GM18858 (cell line): ENCODE data around the gene CDC42EP2.
A peak's percentile ranks its signal among the peaks of the same experiment; 100 is the strongest.

Source experiments
- ATAC-seq: cut with Tn5 transposase; IDR thresholded peaks from one replicate; pipeline ENCODE4 v1.9.1; 2021; ENCODE audit not compliant: unreplicated experiment

The CDC42EP2 gene

DNA sequence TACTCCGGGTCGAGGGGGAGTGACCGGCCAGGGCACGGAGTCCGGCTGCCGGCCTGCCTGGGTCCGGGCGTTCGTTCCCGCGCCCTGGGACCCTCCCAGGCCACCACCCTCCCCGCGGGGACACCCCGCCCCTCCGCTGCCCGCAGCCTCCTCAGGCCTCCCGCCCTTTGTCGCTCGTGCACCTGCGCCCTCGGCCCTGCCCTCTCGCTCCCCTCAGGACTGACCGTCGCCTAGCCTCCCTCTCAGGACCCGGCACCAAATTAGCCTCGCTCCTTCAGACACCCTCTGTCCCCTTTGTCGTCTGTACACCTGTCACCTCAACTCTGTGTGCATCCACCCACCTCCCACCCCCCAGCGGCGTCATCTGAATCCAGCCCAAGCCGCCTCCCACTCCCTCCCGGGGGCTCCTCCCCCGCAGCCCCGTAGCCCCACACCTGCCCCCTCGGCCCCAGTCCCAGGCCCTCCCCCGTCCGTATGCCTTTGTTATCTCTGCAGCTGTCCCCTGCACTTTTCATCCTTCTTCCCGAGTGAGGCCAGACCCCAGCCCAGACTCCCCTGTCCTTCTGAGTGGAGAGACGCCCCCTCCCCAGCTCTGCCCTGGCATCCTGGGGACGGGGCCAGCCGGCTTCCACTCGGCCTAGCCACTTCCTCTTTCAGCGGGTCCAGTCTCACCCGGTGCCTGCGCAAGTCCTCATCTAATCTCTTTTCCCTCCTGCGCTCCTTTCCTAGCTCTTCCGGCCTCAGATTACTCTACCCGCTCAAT lies 40.5 kb downstream of the CDC42EP2 start:
- ATAC-seq, result peak; percentile 5

- no peak for ATAC-seq
Measured at GRCh38 chr11:65355776-65356393, 41.2 kb downstream of the CDC42EP2 start.

- no peak for ATAC-seq
Measured at GRCh38 chr11:65356394-65356972, 41.8 kb downstream of the CDC42EP2 start.

GRCh38 chr11:65357856-65358356 lies 43.2 kb downstream of the CDC42EP2 start:
- ATAC-seq, result no peak

DNA sequence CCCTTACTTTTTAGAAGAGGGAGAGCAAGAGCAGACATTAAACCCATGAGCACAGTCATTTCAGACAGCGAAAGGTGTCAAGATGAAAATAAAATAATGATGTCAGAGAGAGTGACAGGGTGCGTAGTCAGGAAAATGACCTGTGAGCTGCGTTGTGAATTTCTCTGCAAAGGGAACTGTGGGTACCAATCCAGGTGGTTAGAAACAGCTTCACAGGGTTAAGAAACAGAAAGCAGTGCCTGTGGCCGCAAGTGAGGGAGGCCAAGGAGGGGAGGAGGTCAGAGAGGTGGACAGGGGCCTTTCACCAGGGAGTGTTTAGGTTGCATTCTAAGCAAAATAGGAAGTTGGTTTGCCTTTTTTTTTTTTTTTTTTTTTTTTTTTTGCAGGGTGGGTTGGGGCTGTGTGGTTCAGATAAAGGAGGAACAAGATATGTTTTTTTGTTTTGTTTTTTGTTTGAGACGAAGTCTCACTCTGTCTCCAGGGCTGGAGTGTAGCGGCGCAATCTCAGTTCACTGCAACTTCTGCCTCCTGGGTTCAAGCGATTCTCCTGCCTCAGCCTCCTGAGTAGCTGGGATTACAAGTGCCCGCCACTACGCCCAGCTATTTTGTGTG lies 47.8 kb downstream of the CDC42EP2 start:
- no peak for ATAC-seq

DNA sequence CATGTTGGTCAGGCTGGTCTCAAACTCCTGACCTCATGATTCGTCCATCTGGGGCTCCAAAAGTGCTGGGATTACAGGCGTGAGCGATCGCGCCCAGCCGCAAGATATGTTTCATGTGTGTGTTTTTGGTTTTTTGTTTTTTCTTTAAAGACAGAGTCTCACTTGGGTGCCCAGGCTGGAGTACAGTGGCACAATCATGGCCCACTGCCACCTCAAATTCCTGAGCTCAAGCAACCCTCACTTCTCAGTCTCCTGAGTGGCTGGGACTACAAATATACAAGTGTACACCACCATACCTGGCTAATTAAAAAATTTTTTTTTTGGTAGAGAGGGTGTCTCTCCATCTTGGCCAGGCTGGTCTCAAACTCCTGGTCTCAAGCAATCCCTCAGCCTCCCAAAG lies 48.3 kb downstream of the CDC42EP2 start:
- no peak for ATAC-seq

- no peak for ATAC-seq
Measured at GRCh38 chr11:65363770-65364169, 49.1 kb downstream of the CDC42EP2 start.

GRCh38 chr11:65366340-65366773 lies 51.7 kb downstream of the CDC42EP2 start:
- ATAC-seq, result no peak

- ATAC-seq, result no peak
Measured at GRCh38 chr11:65370659-65371049, 56.0 kb downstream of the CDC42EP2 start.
